ENCODE results near the gene SMAD3.

Gene SMAD3

GRCh38 chr15:67183443-67184169, 118.2 kb downstream of the SMAD3 start:
- peak; percentile 51 for DNase-seq (ENCODE audit: low read depth)

- no peak for DNase-seq (ENCODE audit: low read depth)
Observed at GRCh38 chr15:67184208-67184925, 119.0 kb downstream of the SMAD3 start.

- no peak for DNase-seq (ENCODE audit: low read depth)
Observed at GRCh38 chr15:67185051-67185450, 119.6 kb downstream of the SMAD3 start.

GRCh38 chr15:67185621-67186225, 120.3 kb downstream of the SMAD3 start:
- no peak for DNase-seq (ENCODE audit: low read depth)

- DNase-seq (ENCODE audit: low read depth), result no peak
Observed at GRCh38 chr15:67186226-67186649, 120.8 kb downstream of the SMAD3 start.

- DNase-seq (ENCODE audit: low read depth), result no peak
Observed at GRCh38 chr15:67186688-67187087, 121.3 kb downstream of the SMAD3 start.

GRCh38 chr15:67187351-67187854, 122.0 kb downstream of the SMAD3 start:
- DNase-seq (ENCODE audit: low read depth), result no peak

- peak; percentile 63 for DNase-seq (ENCODE audit: low read depth)
Observed at GRCh38 chr15:67188551-67189218, 123.3 kb downstream of the SMAD3 start.

- no peak for DNase-seq (ENCODE audit: low read depth)
Observed at GRCh38 chr15:67189326-67190051, 124.1 kb downstream of the SMAD3 start.

- DNase-seq (ENCODE audit: low read depth), result no peak
Observed at GRCh38 chr15:67190326-67190725, 124.9 kb downstream of the SMAD3 start.

- no peak for DNase-seq (ENCODE audit: low read depth)
Observed at GRCh38 chr15:67190813-67191212, 125.4 kb downstream of the SMAD3 start.

GRCh38 chr15:67192185-67192820, 126.9 kb downstream of the SMAD3 start:
- no peak for DNase-seq (ENCODE audit: low read depth)

GRCh38 chr15:67193223-67193990, 128.0 kb downstream of the SMAD3 start:
- DNase-seq (ENCODE audit: low read depth), result no peak

GRCh38 chr15:67194171-67195114, 129.0 kb downstream of the SMAD3 start:
- no peak for DNase-seq (ENCODE audit: low read depth)

GRCh38 chr15:67195305-67195704, 129.9 kb downstream of the SMAD3 start:
- no peak for DNase-seq (ENCODE audit: low read depth)

GRCh38 chr15:67196222-67196621, 130.8 kb downstream of the SMAD3 start:
- no peak for DNase-seq (ENCODE audit: low read depth)

GRCh38 chr15:67196672-67197363, 131.4 kb downstream of the SMAD3 start:
- DNase-seq (ENCODE audit: low read depth), result peak; percentile 49

- DNase-seq (ENCODE audit: low read depth), result no peak
Observed at GRCh38 chr15:67197364-67197695, 131.9 kb downstream of the SMAD3 start.
